ENCODE measurements around the gene PTPRZ1.

The PTPRZ1 gene

GRCh38 chr7:121872831-121873288 lies at the start of gene PTPRZ1:
PTPRZ1 (plus strand) TSS chr7:121873161; CDS start chr7:121873500, 339 bp downstream.
- H3K36me3 ChIP-seq, result no peaks in the 10 kb centered on the region
- no peak within 1 kb of the TSS for H3K27ac ChIP-seq
- TF ChIP-seq CTCF (IDR thresholded peaks at IDR 0.05; ENCODE audit: low read depth, low read length), result no peak
- peak; percentile 42 for DNase-seq
- H3K27me3 ChIP-seq (ENCODE audit: insufficient read depth, low read depth, severe bottlenecking), result peaks cover 18% of the 10 kb centered on the region
- no peaks in the 10 kb centered on the region for H3K9me3 ChIP-seq (ENCODE audit: severe bottlenecking)
- peak within 1 kb of the TSS; percentile 66 for H3K4me3 ChIP-seq (ENCODE audit: low read depth, low read length)

GRCh38 chr7:121824276-121824675 lies 48.7 kb upstream of the PTPRZ1 start:
- no peaks in the 10 kb centered on the region for H3K9me3 ChIP-seq (ENCODE audit: severe bottlenecking)
- TF ChIP-seq CTCF (IDR thresholded peaks at IDR 0.05; ENCODE audit: low read depth, low read length), result no peak
- DNase-seq, result no peak
- H3K36me3 ChIP-seq, result no peaks in the 10 kb centered on the region
- H3K27ac ChIP-seq, result no peak overlapping the region
- no peak overlapping the region for H3K4me3 ChIP-seq (ENCODE audit: low read depth, low read length)
- H3K27me3 ChIP-seq (ENCODE audit: insufficient read depth, low read depth, severe bottlenecking), result no peaks in the 10 kb centered on the region

- H3K36me3 ChIP-seq, result no peaks in the 10 kb centered on the region
- DNase-seq, result no peak
Measured at GRCh38 chr7:121831351-121831750, 41.6 kb upstream of the PTPRZ1 start.

GRCh38 chr7:121831801-121832200 lies 41.2 kb upstream of the PTPRZ1 start:
- H3K27me3 ChIP-seq (ENCODE audit: insufficient read depth, low read depth, severe bottlenecking), result no peaks in the 10 kb centered on the region
- no peak for DNase-seq
- no peak for TF ChIP-seq CTCF (IDR thresholded peaks at IDR 0.05; ENCODE audit: low read depth, low read length)
- no peak overlapping the region for H3K27ac ChIP-seq
- H3K9me3 ChIP-seq (ENCODE audit: severe bottlenecking), result no peaks in the 10 kb centered on the region
- H3K36me3 ChIP-seq, result no peaks in the 10 kb centered on the region
- no peak overlapping the region for H3K4me3 ChIP-seq (ENCODE audit: low read depth, low read length)

More at GRCh38 chr7:121831351-121831750, 41.6 kb upstream of the PTPRZ1 start:
- Histone ChIP-seq H3K9me3 (ENCODE audit: severe bottlenecking) (no peaks in the 10 kb centered on the region), H3K27me3 (ENCODE audit: insufficient read depth, low read depth, severe bottlenecking) (no peaks in the 10 kb centered on the region), H3K4me3 (ENCODE audit: low read depth, low read length) (no peak overlapping the region), H3K27ac (no peak overlapping the region)
- TF ChIP-seq CTCF (IDR thresholded peaks at IDR 0.05; ENCODE audit: low read depth, low read length), result no peak

GRCh38 chr7:121832347-121832746 lies 40.6 kb upstream of the PTPRZ1 start:
- TF ChIP-seq CTCF (IDR thresholded peaks at IDR 0.05; ENCODE audit: low read depth, low read length), result no peak
- no peak for DNase-seq

GRCh38 chr7:121833991-121834390 lies 39.0 kb upstream of the PTPRZ1 start:
- Histone ChIP-seq H3K27me3 (ENCODE audit: insufficient read depth, low read depth, severe bottlenecking) (no peaks in the 10 kb centered on the region), H3K27ac (no peak overlapping the region), H3K4me3 (ENCODE audit: low read depth, low read length) (no peak overlapping the region), H3K36me3 (no peaks in the 10 kb centered on the region), H3K9me3 (ENCODE audit: severe bottlenecking) (no peaks in the 10 kb centered on the region)
- no peak for DNase-seq
- no peak for TF ChIP-seq CTCF (IDR thresholded peaks at IDR 0.05; ENCODE audit: low read depth, low read length)

More at GRCh38 chr7:121832347-121832746, 40.6 kb upstream of the PTPRZ1 start:
- H3K27me3 ChIP-seq (ENCODE audit: insufficient read depth, low read depth, severe bottlenecking), result no peaks in the 10 kb centered on the region
- no peaks in the 10 kb centered on the region for H3K9me3 ChIP-seq (ENCODE audit: severe bottlenecking)
- no peaks in the 10 kb centered on the region for H3K36me3 ChIP-seq
- no peak overlapping the region for H3K4me3 ChIP-seq (ENCODE audit: low read depth, low read length)
- no peak overlapping the region for H3K27ac ChIP-seq
